Fibroblast of villous mesenchyme (primary cell): ENCODE data around the gene SHCBP1L. TPM values are rescaled to one million over a fixed set of nuclear protein-coding genes. Genes with fewer than 3 reads are reported as not detected.

Source experiments
- DNase-seq: peaks from one replicate; pipeline ENCODE4 v3.0.0-alpha.2; 2010; ENCODE audit warnings: low read depth
- H3K4me3 ChIP-seq: 2 replicates; pipeline ENCODE4 v1.5.1; 2011; ENCODE audit warnings: low read depth, mild to moderate bottlenecking, low read length
- total RNA-seq: library from RNA; depleted of rRNA; stranded (reverse); fragments of >200 nt; gene quantifications from 2 replicates; pipeline ENCODE4 v1.2.3, GENCODE V29; 2012
- TF ChIP-seq, protein P1 (sequence below): IDR thresholded peaks from 2 replicates; pipeline ENCODE4 v1.5.1; 2012; ENCODE audit warnings: low read depth, mild to moderate bottlenecking, low read length; ENCODE audit not compliant: insufficient read depth

SHCBP1L gene
- total RNA-seq, 1 donor, result under 0.01 TPM

DNA sequence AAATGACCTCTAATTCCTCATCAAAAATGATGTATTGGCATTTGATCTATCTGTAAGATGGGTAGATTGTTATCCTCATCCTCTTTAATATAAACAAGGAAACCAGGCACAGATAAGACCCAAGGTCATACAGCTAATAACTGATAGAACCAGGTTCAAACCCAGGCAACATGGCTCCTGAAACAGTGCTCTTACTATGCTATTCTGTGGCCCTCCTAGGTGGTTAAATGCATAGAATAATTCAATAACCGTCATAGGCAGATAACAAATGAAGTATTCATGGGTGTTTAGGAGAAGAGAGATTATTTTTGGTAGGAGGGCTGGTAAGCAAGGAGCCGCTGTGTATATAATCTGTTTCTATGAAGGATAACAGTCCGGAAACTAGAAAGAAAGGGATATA, 67.4 kb downstream of the SHCBP1L start:
- TF ChIP-seq, protein P1, sequence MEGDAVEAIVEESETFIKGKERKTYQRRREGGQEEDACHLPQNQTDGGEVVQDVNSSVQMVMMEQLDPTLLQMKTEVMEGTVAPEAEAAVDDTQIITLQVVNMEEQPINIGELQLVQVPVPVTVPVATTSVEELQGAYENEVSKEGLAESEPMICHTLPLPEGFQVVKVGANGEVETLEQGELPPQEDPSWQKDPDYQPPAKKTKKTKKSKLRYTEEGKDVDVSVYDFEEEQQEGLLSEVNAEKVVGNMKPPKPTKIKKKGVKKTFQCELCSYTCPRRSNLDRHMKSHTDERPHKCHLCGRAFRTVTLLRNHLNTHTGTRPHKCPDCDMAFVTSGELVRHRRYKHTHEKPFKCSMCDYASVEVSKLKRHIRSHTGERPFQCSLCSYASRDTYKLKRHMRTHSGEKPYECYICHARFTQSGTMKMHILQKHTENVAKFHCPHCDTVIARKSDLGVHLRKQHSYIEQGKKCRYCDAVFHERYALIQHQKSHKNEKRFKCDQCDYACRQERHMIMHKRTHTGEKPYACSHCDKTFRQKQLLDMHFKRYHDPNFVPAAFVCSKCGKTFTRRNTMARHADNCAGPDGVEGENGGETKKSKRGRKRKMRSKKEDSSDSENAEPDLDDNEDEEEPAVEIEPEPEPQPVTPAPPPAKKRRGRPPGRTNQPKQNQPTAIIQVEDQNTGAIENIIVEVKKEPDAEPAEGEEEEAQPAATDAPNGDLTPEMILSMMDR, result no peak
- no peak for DNase-seq

DNA sequence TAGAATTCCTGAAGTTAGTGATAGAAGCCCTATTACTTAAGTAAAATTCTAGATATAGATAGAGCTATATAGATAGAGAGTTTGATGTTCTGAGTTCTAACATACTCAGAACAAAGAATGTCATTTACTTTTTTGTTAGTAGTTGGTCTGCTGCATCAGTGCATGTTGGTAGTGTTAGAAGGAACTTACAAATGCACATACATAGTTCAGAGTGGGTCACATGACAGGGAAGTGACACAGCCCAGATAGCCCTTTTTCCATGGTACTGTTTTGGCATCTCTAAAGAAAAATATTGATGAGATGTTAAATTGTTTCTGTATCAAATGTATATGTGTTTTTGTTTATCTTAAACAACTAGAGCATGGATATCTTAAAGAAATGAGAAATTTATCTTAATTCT, 68.1 kb downstream of the SHCBP1L start:
- no peak for DNase-seq
- TF ChIP-seq, protein P1, result no peak
- no peak overlapping the region for H3K4me3 ChIP-seq

More for the DNA sequence above, 67.4 kb downstream of the SHCBP1L start:
- H3K4me3 ChIP-seq, result no peak overlapping the region

DNA sequence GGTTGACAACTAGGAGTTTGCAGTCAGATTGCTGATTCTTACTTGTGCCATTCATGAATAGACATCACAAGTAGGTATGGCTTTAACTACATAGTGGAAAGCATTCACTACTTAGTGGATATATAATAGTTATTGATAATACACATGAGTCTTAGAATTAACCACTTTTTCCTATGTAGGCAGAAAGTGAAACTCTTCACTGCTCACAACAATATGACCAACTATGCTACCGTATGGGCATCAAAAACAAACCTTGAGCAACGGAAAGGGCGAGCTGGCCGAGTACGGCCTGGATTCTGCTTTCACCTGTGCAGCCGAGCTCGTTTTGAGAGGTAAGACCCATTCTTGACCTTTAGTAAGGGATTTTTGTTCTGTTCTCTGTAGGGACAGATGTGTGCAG, 75.1 kb downstream of the SHCBP1L start:
- TF ChIP-seq, protein P1, result no peak
- no peak for DNase-seq
- no peak overlapping the region for H3K4me3 ChIP-seq

DNA sequence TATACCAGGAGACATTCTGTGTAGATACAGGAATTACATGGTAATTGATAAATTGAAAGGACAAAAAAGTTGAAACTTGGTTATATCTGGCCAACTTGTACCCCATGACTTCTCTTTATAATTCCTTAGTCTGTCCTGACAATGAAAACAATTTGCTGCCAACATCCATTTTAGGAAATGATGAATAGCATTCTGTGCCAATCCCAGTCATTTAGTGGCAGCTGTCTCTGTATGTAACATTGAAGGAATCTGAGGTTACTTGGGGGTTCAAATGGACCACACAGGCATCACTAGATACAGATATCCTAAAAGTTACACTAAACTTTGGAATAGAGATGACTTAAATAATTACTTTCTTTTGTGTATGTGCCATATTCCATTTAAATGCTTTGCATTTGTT, 75.6 kb downstream of the SHCBP1L start:
- DNase-seq, result no peak
- H3K4me3 ChIP-seq, result no peak overlapping the region
- TF ChIP-seq, protein P1, result no peak

DNA sequence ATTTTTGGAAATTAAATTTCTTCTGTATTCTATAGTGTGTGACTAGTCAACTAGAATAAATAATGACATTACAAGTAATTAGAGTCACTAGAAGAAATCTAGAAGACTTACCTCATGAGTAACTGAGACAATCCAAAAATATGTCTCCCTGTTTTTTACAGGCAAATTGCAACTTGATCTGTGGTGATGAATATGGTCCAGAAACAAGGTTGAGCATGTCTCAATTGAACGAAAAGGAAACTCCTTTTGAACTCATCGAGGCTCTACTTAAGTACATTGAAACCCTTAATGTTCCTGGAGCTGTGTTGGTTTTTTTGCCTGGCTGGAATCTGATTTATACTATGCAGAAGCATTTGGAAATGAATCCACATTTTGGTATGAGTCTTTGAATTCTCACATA, 77.1 kb downstream of the SHCBP1L start:
- no peak overlapping the region for H3K4me3 ChIP-seq
- DNase-seq, result no peak
- TF ChIP-seq, protein P1, result no peak

DNA sequence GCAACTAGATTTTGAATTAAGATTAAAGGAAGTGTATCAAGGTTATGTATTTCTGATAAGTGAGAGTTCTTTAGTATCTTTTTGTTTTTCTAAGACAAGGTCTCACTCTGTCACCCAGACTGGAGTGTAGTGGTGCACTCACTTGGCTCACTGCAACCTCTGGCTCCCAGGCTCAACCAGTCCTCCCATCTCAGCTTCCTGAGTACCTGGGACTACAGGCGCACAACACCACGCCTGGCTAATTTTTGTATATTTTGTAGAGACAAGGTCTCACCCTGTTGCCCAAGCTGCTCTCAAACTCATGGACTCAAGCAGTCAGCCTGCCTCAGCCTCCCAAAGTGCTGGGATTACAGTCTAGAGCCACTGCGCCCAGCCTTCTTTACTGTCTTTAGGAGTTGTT, 80.1 kb downstream of the SHCBP1L start:
- no peak overlapping the region for H3K4me3 ChIP-seq
- TF ChIP-seq, protein P1, result no peak
- no peak for DNase-seq

DNA sequence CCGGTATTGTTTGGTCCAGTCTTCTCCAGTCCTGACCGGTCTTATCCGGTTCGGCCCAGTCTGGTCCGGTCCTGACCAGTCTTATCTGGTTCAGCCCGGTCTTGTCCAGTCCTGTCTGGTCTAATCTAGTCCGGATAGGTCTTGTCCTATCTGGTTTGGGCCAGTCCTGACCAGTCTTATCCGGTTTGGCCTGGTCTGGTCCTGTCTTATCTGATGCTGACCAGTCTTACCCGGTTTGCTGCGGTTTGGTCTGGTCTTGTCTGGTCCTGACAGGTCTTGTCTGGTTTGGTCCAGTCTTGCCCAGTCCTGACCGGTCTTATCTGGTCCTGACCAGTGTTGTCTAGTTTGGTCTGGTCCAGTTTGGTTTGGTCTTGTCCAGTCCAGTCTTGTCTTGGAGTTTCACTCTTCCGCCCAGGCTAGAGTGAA, 83.7 kb downstream of the SHCBP1L start:
- no peak overlapping the region for H3K4me3 ChIP-seq
- DNase-seq, result no peak
- TF ChIP-seq, protein P1, result no peak
